ENCODE measurements around the gene DDAH2. TPM values are rescaled to one million over a fixed set of nuclear protein-coding genes. Genes with fewer than 3 reads are reported as not detected.
"Not testable (repeated sequence)": the region's sequence is repeated elsewhere in the genome, so short reads cannot be mapped to it uniquely, and the experiment has no call there.

Gene DDAH2
- total and polyA plus RNA-seq, 5 donors from 2014 or later, result 13.6 to 19.8 (median 16.7) TPM

- Mint-ChIP-seq H3K4me1 (peaks cover 0 to 22% (median 10%) of the 10 kb centered on the region in 4 donors), H3K4me3 (no peak overlapping the region), H3K9me3 (no peaks in the 10 kb centered on the region), H3K27me3 (peaks cover 5% of the 10 kb centered on the region), H3K36me3 (no peaks in the 10 kb centered on the region), H3K27ac (peak overlapping the region in 1 of 3 donors; percentile 65)
- H3K27ac ChIP-seq (ENCODE audit: insufficient read depth, low read length, poor library complexity, severe bottlenecking), result no peak overlapping the region
- DNase-seq (peak in 1 of 3 donors; percentile 63), ATAC-seq (ENCODE audit: low read depth in 2 of 2) (peak; percentile 57 to 71)
- H3K4me1 ChIP-seq (ENCODE audit: control insufficient read depth, insufficient read depth, low read length, poor library complexity, severe bottlenecking), result peaks cover 11% of the 10 kb centered on the region
- H3K4me3 ChIP-seq (ENCODE audit: low read depth, low read length), result no peak overlapping the region
- no peaks in the 10 kb centered on the region for H3K9me3 ChIP-seq (ENCODE audit: control insufficient read depth in 2 of 2, low read length in 2 of 2)
- no peaks in the 10 kb centered on the region for H3K27me3 ChIP-seq (ENCODE audit: control insufficient read depth, insufficient read depth, low read length)
- H3K36me3 ChIP-seq (ENCODE audit: control insufficient read depth, insufficient read depth, low read length), result no peaks in the 10 kb centered on the region
These were observed 16.8 kb downstream of the DDAH2 start for GRCh38 chr6:31712296-31712695.

GRCh38 chr6:31711233-31711632, 17.9 kb downstream of the DDAH2 start:
- no peak overlapping the region for H3K27ac ChIP-seq (ENCODE audit: insufficient read depth, low read length, poor library complexity, severe bottlenecking)
- Mint-ChIP-seq H3K4me3 (peak overlapping the region in 1 of 4 donors; percentile 52), H3K27me3 (peaks cover 5% of the 10 kb centered on the region), H3K27ac (peak overlapping the region; percentile 34 to 79 (median 52)), H3K9me3 (no peaks in the 10 kb centered on the region), H3K36me3 (no peaks in the 10 kb centered on the region), H3K4me1 (peaks cover 0 to 22% (median 10%) of the 10 kb centered on the region in 4 donors)
- no peaks in the 10 kb centered on the region for H3K27me3 ChIP-seq (ENCODE audit: control insufficient read depth, insufficient read depth, low read length)
- H3K4me3 ChIP-seq (ENCODE audit: low read depth, low read length), result no peak overlapping the region
- ATAC-seq (ENCODE audit: low read depth in 2 of 2) (no peak), DNase-seq (peak in 1 of 3 donors; percentile 70)
- peaks cover 11% of the 10 kb centered on the region for H3K4me1 ChIP-seq (ENCODE audit: control insufficient read depth, insufficient read depth, low read length, poor library complexity, severe bottlenecking)
- no peaks in the 10 kb centered on the region for H3K9me3 ChIP-seq (ENCODE audit: control insufficient read depth in 2 of 2, low read length in 2 of 2)
- H3K36me3 ChIP-seq (ENCODE audit: control insufficient read depth, insufficient read depth, low read length), result no peaks in the 10 kb centered on the region

- DNase-seq, result no peak
- H3K4me1 Mint-ChIP-seq, result peaks cover 0 to 22% (median 10%) of the 10 kb centered on the region in 4 donors
- H3K9me3 ChIP-seq (ENCODE audit: control insufficient read depth in 2 of 2, low read length in 2 of 2), result no peaks in the 10 kb centered on the region
- peak overlapping the region in 2 of 3 donors; percentile 52 to 83 for H3K27ac Mint-ChIP-seq
- no peaks in the 10 kb centered on the region for H3K9me3 Mint-ChIP-seq
- H3K4me3 ChIP-seq (ENCODE audit: low read depth, low read length), result no peak overlapping the region
- no peaks in the 10 kb centered on the region for H3K36me3 Mint-ChIP-seq
- H3K4me3 Mint-ChIP-seq, result peak overlapping the region in 2 of 4 donors; percentile 51 to 66
- ATAC-seq (ENCODE audit: low read depth in 2 of 2), result no peak
- peaks cover 11% of the 10 kb centered on the region for H3K4me1 ChIP-seq (ENCODE audit: control insufficient read depth, insufficient read depth, low read length, poor library complexity, severe bottlenecking)
- no peak overlapping the region for H3K27ac ChIP-seq (ENCODE audit: insufficient read depth, low read length, poor library complexity, severe bottlenecking)
- H3K27me3 Mint-ChIP-seq, result peaks cover 5% of the 10 kb centered on the region
- H3K36me3 ChIP-seq (ENCODE audit: control insufficient read depth, insufficient read depth, low read length), result no peaks in the 10 kb centered on the region
- no peaks in the 10 kb centered on the region for H3K27me3 ChIP-seq (ENCODE audit: control insufficient read depth, insufficient read depth, low read length)
These were observed 18.4 kb downstream of the DDAH2 start for GRCh38 chr6:31710523-31711219.

- not testable (repeated sequence) for H3K27ac ChIP-seq (ENCODE audit: insufficient read depth, low read length, poor library complexity, severe bottlenecking); H3K27me3 Mint-ChIP-seq; H3K9me3 Mint-ChIP-seq; DNase-seq; H3K4me3 Mint-ChIP-seq; H3K36me3 Mint-ChIP-seq; ATAC-seq (ENCODE audit: low read depth in 2 of 2); H3K36me3 ChIP-seq (ENCODE audit: control insufficient read depth, insufficient read depth, low read length); H3K9me3 ChIP-seq (ENCODE audit: control insufficient read depth in 2 of 2, low read length in 2 of 2); H3K27ac Mint-ChIP-seq; H3K4me3 ChIP-seq (ENCODE audit: low read depth, low read length); H3K27me3 ChIP-seq (ENCODE audit: control insufficient read depth, insufficient read depth, low read length)
- peaks cover 0 to 21% (median 9%) of the 10 kb centered on the region in 4 donors for H3K4me1 Mint-ChIP-seq
- H3K4me1 ChIP-seq (ENCODE audit: control insufficient read depth, insufficient read depth, low read length, poor library complexity, severe bottlenecking), result peaks cover 11% of the 10 kb centered on the region
These were observed 19.9 kb downstream of the DDAH2 start for GRCh38 chr6:31709157-31709556.

- Histone ChIP-seq H3K9me3 (ENCODE audit: control insufficient read depth in 2 of 2, low read length in 2 of 2) (no peaks in the 10 kb centered on the region), H3K27ac (ENCODE audit: insufficient read depth, low read length, poor library complexity, severe bottlenecking) (no peak overlapping the region), H3K27me3 (ENCODE audit: control insufficient read depth, insufficient read depth, low read length) (no peaks in the 10 kb centered on the region), H3K4me1 (ENCODE audit: control insufficient read depth, insufficient read depth, low read length, poor library complexity, severe bottlenecking) (peaks cover 19% of the 10 kb centered on the region), H3K36me3 (ENCODE audit: control insufficient read depth, insufficient read depth, low read length) (no peaks in the 10 kb centered on the region), H3K4me3 (ENCODE audit: low read depth, low read length) (no peak overlapping the region)
- DNase-seq (no peak), ATAC-seq (ENCODE audit: low read depth in 2 of 2) (no peak)
- Mint-ChIP-seq H3K27me3 (peaks cover 5% of the 10 kb centered on the region), H3K36me3 (no peaks in the 10 kb centered on the region), H3K4me1 (peaks cover 0 to 26% (median 13%) of the 10 kb centered on the region in 4 donors), H3K27ac (no peak overlapping the region), H3K4me3 (no peak overlapping the region), H3K9me3 (no peaks in the 10 kb centered on the region)
These were observed 20.9 kb downstream of the DDAH2 start for GRCh38 chr6:31708224-31708623.

GRCh38 chr6:31707701-31708100, 21.4 kb downstream of the DDAH2 start:
- Mint-ChIP-seq H3K27me3 (peaks cover 6% of the 10 kb centered on the region), H3K4me3 (no peak overlapping the region), H3K9me3 (no peaks in the 10 kb centered on the region), H3K27ac (no peak overlapping the region), H3K36me3 (no peaks in the 10 kb centered on the region), H3K4me1 (peaks cover 0 to 29% (median 15%) of the 10 kb centered on the region in 4 donors)
- Histone ChIP-seq H3K4me3 (ENCODE audit: low read depth, low read length) (no peak overlapping the region), H3K36me3 (ENCODE audit: control insufficient read depth, insufficient read depth, low read length) (no peaks in the 10 kb centered on the region), H3K4me1 (ENCODE audit: control insufficient read depth, insufficient read depth, low read length, poor library complexity, severe bottlenecking) (peaks cover 20% of the 10 kb centered on the region), H3K27ac (ENCODE audit: insufficient read depth, low read length, poor library complexity, severe bottlenecking) (no peak overlapping the region), H3K9me3 (ENCODE audit: control insufficient read depth in 2 of 2, low read length in 2 of 2) (no peaks in the 10 kb centered on the region), H3K27me3 (ENCODE audit: control insufficient read depth, insufficient read depth, low read length) (no peaks in the 10 kb centered on the region)
- ATAC-seq (ENCODE audit: low read depth in 2 of 2), result no peak
- no peak for DNase-seq

- ATAC-seq (ENCODE audit: low read depth in 2 of 2) (no peak), DNase-seq (no peak)
- Mint-ChIP-seq H3K27me3 (peaks cover 6% of the 10 kb centered on the region), H3K9me3 (no peaks in the 10 kb centered on the region), H3K27ac (peak within 1 kb of the TSS in 1 of 3 donors; percentile 36), H3K4me3 (peak within 1 kb of the TSS in 1 of 4 donors; percentile 32), H3K36me3 (no peaks in the 10 kb centered on the region), H3K4me1 (peaks cover 0 to 33% (median 24%) of the 10 kb centered on the region in 4 donors)
- Histone ChIP-seq H3K36me3 (ENCODE audit: control insufficient read depth, insufficient read depth, low read length) (no peaks in the 10 kb centered on the region), H3K27me3 (ENCODE audit: control insufficient read depth, insufficient read depth, low read length) (no peaks in the 10 kb centered on the region), H3K4me1 (ENCODE audit: control insufficient read depth, insufficient read depth, low read length, poor library complexity, severe bottlenecking) (peaks cover 31% of the 10 kb centered on the region), H3K9me3 (ENCODE audit: control insufficient read depth in 2 of 2, low read length in 2 of 2) (no peaks in the 10 kb centered on the region), H3K27ac (ENCODE audit: insufficient read depth, low read length, poor library complexity, severe bottlenecking) (no peak within 1 kb of the TSS), H3K4me3 (ENCODE audit: low read depth, low read length) (no peak within 1 kb of the TSS)
These were observed 22.5 kb downstream of the DDAH2 start, which contains the start of gene LY6G6F for GRCh38 chr6:31706599-31706998. TSS of gene LY6G6F (plus strand) at chr6:31706866. CDS start at chr6:31706907, 41 bp downstream.

- Mint-ChIP-seq H3K27me3 (peaks cover 6% of the 10 kb centered on the region), H3K27ac (no peak overlapping the region), H3K9me3 (no peaks in the 10 kb centered on the region), H3K4me1 (peaks cover 0 to 35% (median 25%) of the 10 kb centered on the region in 4 donors), H3K36me3 (peaks cover 3% of the 10 kb centered on the region), H3K4me3 (no peak overlapping the region)
- ATAC-seq (ENCODE audit: low read depth in 2 of 2) (no peak), DNase-seq (no peak)
- H3K4me1 ChIP-seq (ENCODE audit: control insufficient read depth, insufficient read depth, low read length, poor library complexity, severe bottlenecking), result peaks cover 32% of the 10 kb centered on the region
- H3K36me3 ChIP-seq (ENCODE audit: control insufficient read depth, insufficient read depth, low read length), result peaks cover 4% of the 10 kb centered on the region
- no peak overlapping the region for H3K27ac ChIP-seq (ENCODE audit: insufficient read depth, low read length, poor library complexity, severe bottlenecking)
- H3K27me3 ChIP-seq (ENCODE audit: control insufficient read depth, insufficient read depth, low read length), result no peaks in the 10 kb centered on the region
- H3K4me3 ChIP-seq (ENCODE audit: low read depth, low read length), result no peak overlapping the region
- no peaks in the 10 kb centered on the region for H3K9me3 ChIP-seq (ENCODE audit: control insufficient read depth in 2 of 2, low read length in 2 of 2)
These were observed 23.2 kb downstream of the DDAH2 start for GRCh38 chr6:31705931-31706330.

All from CD4-positive, CD25-positive, alpha-beta regulatory T cell (primary cell).